Endothelial cell of umbilical vein (primary cell): ENCODE data around the gene IGSF9B. TPM values are rescaled to one million over a fixed set of nuclear protein-coding genes. Genes with fewer than 3 reads are reported as not detected.

Experiments used
- BruUV-seq: library from RNA; stranded (reverse); fragments of 400-500 nt; replicated peaks from 2 replicates; lab custom pipeline; 2021; lab: Mats Ljungman, UMichigan
- CTCF ChIA-PET: fragments of 300-600, 350-600 bp; sonication (Branson Sonifier 250); formaldehyde crosslinking; loops from one replicate; lab custom pipeline; 2021; ENCODE audit warnings: antibody characterized with exemption, inconsistent platforms; lab: Charles Lee
- POLR2A ChIA-PET: fragments of 300-600, 350-600 bp; sonication (Branson Sonifier 250); formaldehyde crosslinking; loops from one replicate; lab custom pipeline; 2021; ENCODE audit warnings: antibody characterized with exemption, inconsistent platforms; lab: Charles Lee
- DNase-seq: peaks from one replicate; pipeline ENCODE4 v3.0.0-alpha.2; 2011; ENCODE audit warnings: low read depth, low spot score
- FAIRE-seq: peaks from 2 replicates; lab custom pipeline; 2011; peaks lifted over from hg19 to GRCh38; lab: Jason Lieb, UNC
- H2AFZ ChIP-seq: 2 replicates; pipeline ENCODE4 v1.6.0; 2012; ENCODE audit warnings: low read depth, low read length, control low read depth, inconsistent platforms
- H3K27ac ChIP-seq: 2 replicates; pipeline ENCODE4 v1.5.1; 2011; ENCODE audit warnings: low read depth, mild to moderate bottlenecking, control low read depth, low read length, moderate library complexity; ENCODE audit not compliant: insufficient read depth
- H3K27me3 ChIP-seq, 2 experiments: 2 replicates each; pipeline versions ENCODE4 v1.6.0 to v1.6.1; 2011; ENCODE audit warnings: low read length in 2 of 2, mixed read lengths in 1 of 2; ENCODE audit not compliant: control insufficient read depth in 2 of 2, insufficient read depth in 2 of 2
- H3K36me3 ChIP-seq, 2 experiments: 2 replicates in 1 of 2; 3 replicates in 1 of 2; pipeline ENCODE4 v1.5.1; 2011; ENCODE audit warnings: low read length in 2 of 2, mild to moderate bottlenecking in 1 of 2, moderate library complexity in 1 of 2; ENCODE audit not compliant: control insufficient read depth in 2 of 2, insufficient read depth in 2 of 2; ENCODE audit errors: extremely low read depth in 1 of 2
- H3K4me1 ChIP-seq: 3 replicates; pipeline ENCODE4 v1.5.1; 2011; ENCODE audit warnings: mild to moderate bottlenecking, low read length; ENCODE audit not compliant: control insufficient read depth, insufficient read depth; ENCODE audit errors: extremely low read depth
- H3K4me2 ChIP-seq: 2 replicates; pipeline ENCODE4 v1.6.1; 2011; ENCODE audit warnings: low read length, control low read depth, mixed read lengths; ENCODE audit not compliant: insufficient read depth
- H3K4me3 ChIP-seq, 3 experiments: fragments of 200-600 bp in 1 of 3; sonication (generic), shearing (Covaris generic) in 1 of 3; replicated peaks in 1 of 3; 2 replicates each; pipeline ENCODE4 v1.5.1; 2011 to 2016; ENCODE audit warnings: control low read depth in 3 of 3, low read length in 3 of 3, mild to moderate bottlenecking in 2 of 3, inconsistent platforms in 1 of 3, low read depth in 1 of 3, moderate library complexity in 1 of 3; ENCODE audit not compliant: insufficient read depth in 1 of 3
- H3K79me2 ChIP-seq: 2 replicates; pipeline ENCODE4 v1.6.0; 2012; ENCODE audit warnings: low read length, inconsistent platforms; ENCODE audit not compliant: control insufficient read depth, insufficient read depth
- H3K9ac ChIP-seq: replicated peaks from 2 replicates; pipeline ENCODE3; 2011; ENCODE audit warnings: low read length, control low read depth; ENCODE audit not compliant: insufficient read depth; ENCODE audit errors: extremely low read depth
- H3K9me1 ChIP-seq: replicated peaks from 3 replicates; pipeline ENCODE4 v1.6.0; 2011; ENCODE audit warnings: mild to moderate bottlenecking, low read length; ENCODE audit not compliant: control insufficient read depth, insufficient read depth; ENCODE audit errors: extremely low read depth
- H3K9me3 ChIP-seq: replicated peaks from 2 replicates; pipeline ENCODE4 v1.5.1; 2012; ENCODE audit warnings: low read length, inconsistent platforms; ENCODE audit not compliant: control insufficient read depth, insufficient read depth
- H4K20me1 ChIP-seq: replicated peaks from 2 replicates; pipeline ENCODE3; 2011; ENCODE audit warnings: mild to moderate bottlenecking, low read length; ENCODE audit not compliant: control insufficient read depth, insufficient read depth; ENCODE audit errors: extremely low read depth
- CTCF ChIP-seq, 2 donors: IDR thresholded peaks; 1 replicate in 1 of 2; 2 replicates in 1 of 2; pipeline ENCODE4 v1.5.1; 2011; ENCODE audit warnings: low read length in 2 of 2, mild to moderate bottlenecking in 2 of 2, moderate library complexity in 2 of 2, control low read depth in 1 of 2, inconsistent platforms in 1 of 2, low read depth in 1 of 2; ENCODE audit not compliant: insufficient read depth in 1 of 2; ENCODE audit errors: extremely low read depth in 1 of 2
- EZH2 ChIP-seq: IDR thresholded peaks from 2 replicates; pipeline ENCODE4 v1.6.1; 2012; ENCODE audit warnings: borderline replicate concordance, low read depth, mild to moderate bottlenecking, moderate library complexity, low read length, inconsistent platforms; ENCODE audit not compliant: severe bottlenecking
- GATA2 ChIP-seq: IDR thresholded peaks from 2 replicates; pipeline ENCODE4 v1.7.0; 2011; ENCODE audit warnings: low read depth, mild to moderate bottlenecking, moderate library complexity, mixed read lengths, low read length; ENCODE audit not compliant: insufficient read length, insufficient read depth
- JUN ChIP-seq: IDR thresholded peaks from 2 replicates; pipeline ENCODE4 v1.6.1; 2011; ENCODE audit warnings: borderline replicate concordance, low read depth; ENCODE audit not compliant: insufficient read length, insufficient read depth
- MAX ChIP-seq: IDR thresholded peaks from 2 replicates; pipeline ENCODE4 v1.6.1; 2011; ENCODE audit not compliant: insufficient read depth, insufficient read length
- MYC ChIP-seq: IDR thresholded peaks from one replicate; pipeline ENCODE4 v1.6.1; 2011; ENCODE audit warnings: mild to moderate bottlenecking, low read depth, low read length
- POLR2AphosphoS5 ChIP-seq: IDR thresholded peaks from 2 replicates; pipeline ENCODE4 v1.6.1; 2012; ENCODE audit warnings: low read depth, mild to moderate bottlenecking, control low read depth, low read length, moderate library complexity; ENCODE audit not compliant: insufficient read depth
- dilution Hi-C: fragments of 300-500 bp; cut with MboI; formaldehyde crosslinking; loops from one replicate; pipeline ENCODE4 v1.15.0; 2019; ENCODE audit warnings: low sequenced_read_pairs; ENCODE audit not compliant: extremely low pct_ligation_motif_present
- intact Hi-C: fragments of 100-400 bp; cut with micrococcal nuclease; formaldehyde crosslinking; loops from one replicate; pipeline ENCODE4 v1.10.0; 2022
- polyA plus RNA-seq, 4 experiments: library from polyadenylated mRNA; depleted of rRNA in 3 of 4; stranded (reverse) in 3 of 4; unstranded in 1 of 4; fragments of >200 nt; gene quantifications; 2 replicates each; pipeline versions ENCODE4 v1.2.1 to v1.2.3, GENCODE V29; 2011 to 2012; ENCODE audit warnings: missing spikeins in 1 of 4
- total RNA-seq: library from RNA; stranded (reverse); gene quantifications from 2 replicates; pipeline ENCODE4 v1.2.3, GENCODE V29; 2021

IGSF9B gene
- total and polyA plus RNA-seq, 2 donors (not counting 3 experiments of a cell fraction or from before 2014, with no cell fraction given): 0.15 to 0.18 TPM

GRCh38 chr11:133991101-133991500, 34.3 kb upstream of the IGSF9B start:
- no peak for FAIRE-seq
- POLR2A ChIA-PET: no interaction called here

More at GRCh38 chr11:133991101-133991500, 34.3 kb upstream of the IGSF9B start:
- Histone ChIP-seq H3K27ac (no peak overlapping the region), H3K9me1 (no peaks in the 10 kb centered on the region), H2AFZ (no peak overlapping the region), H3K4me2 (no peak overlapping the region), H3K4me1 (no peaks in the 10 kb centered on the region), H3K4me3 (no peak overlapping the region), H4K20me1 (no peaks in the 10 kb centered on the region), H3K9ac (no peak overlapping the region), H3K9me3 (no peaks in the 10 kb centered on the region), H3K36me3 (no peaks in the 10 kb centered on the region), H3K27me3 (no peaks in the 10 kb centered on the region), H3K79me2 (no peaks in the 10 kb centered on the region)
- no TSS peak for BruUV-seq
- dilution Hi-C loops (no loop called here), intact Hi-C loops (no loop called here)
- DNase-seq: no peak
- CTCF ChIA-PET: no interaction called here
- no peak for TF ChIP-seq MAX
- TF ChIP-seq EZH2: no peak
- TF ChIP-seq JUN: no peak
- no peak for TF ChIP-seq GATA2
- TF ChIP-seq CTCF (IDR thresholded peaks at IDR 0.05; ENCODE audit: extremely low read depth in 1 of 2, insufficient read depth in 1 of 2, low read depth in 1 of 2, low read length in 2 of 2): no peak
- TF ChIP-seq MYC: no peak
- no peak for TF ChIP-seq POLR2AphosphoS5
